Measurements from ENCODE around the gene USH1C. TPM values are rescaled to one million over a fixed set of nuclear protein-coding genes. Genes with fewer than 3 reads are reported as not detected.

Gene USH1C
- total RNA-seq (2022; extraction: Qiagen RNA extraction), result 0.88 to 1.8 TPM (median 1.2 TPM) in 5 replicates

DNA sequence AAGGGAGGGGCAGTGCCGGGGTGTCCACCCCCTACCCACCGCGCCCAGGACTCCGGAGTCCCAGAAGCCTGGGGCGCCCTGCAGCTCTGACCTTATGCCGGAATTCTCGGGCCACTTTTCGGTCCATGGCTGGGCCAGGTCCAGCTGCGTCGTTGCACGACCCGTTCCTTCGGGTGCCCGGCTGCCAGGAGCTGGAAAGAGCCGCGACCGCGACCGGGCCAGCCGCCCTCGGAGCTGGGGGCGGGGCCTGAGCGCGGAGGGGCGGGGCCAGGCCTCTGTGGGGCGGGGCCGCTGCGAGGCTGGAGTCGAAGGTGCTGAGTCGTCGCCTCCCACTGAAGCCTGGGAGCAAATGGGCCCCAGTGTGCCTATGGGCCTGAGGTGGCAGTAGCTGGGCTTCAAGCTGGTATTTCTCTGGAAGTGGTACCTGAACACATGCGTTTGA lies at the start of gene USH1C:
Gene USH1C, minus strand, starts transcription at position 236 of the 442 bp plus-strand sequence. Its CDS starts 109 bp downstream, at position 127.

GRCh38 chr11:17547051-17547577 lies 2.9 kb upstream of the USH1C start, which contains the start of gene OTOG:
Gene OTOG (plus strand): TSS chr11:17547259. CDS start chr11:17547373, 114 bp downstream.

DNA sequence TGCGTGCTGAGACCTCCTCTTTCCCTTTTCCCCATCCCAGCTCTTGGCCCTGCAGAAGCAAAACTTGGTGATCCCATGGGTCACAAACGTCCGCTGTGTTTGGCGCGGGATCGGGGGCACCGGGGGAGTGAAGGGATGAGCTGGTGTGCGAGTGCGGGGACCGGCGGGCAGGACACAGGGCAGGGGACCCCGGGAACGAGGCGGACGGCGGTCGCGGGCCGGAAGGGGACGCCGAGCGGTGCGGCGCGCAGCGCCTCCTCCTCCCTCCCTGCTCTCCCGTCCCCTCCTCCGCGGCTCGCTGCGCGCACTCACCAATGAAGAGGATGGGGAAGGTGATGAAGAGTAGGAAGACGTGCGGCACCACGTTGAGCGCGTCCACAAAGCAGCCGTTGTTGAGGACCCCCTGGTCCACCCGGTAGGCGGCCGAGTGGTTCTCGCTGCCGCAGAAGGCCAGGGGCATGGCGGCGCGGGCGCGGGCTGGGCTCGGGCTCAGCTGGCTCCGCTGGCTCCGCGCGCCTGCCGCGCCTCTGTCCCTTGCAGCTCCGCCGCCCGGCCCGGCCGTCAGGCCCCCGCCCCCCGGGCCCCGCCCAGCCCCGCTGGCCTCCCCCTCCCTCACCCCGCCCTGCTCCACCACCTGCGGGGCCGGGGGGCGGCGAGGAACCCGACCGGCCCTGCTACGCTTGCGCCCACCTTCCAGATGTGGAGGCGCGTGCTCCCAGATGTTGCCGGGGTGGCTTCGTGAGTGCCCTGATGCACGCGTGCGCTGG lies 67.7 kb downstream of the USH1C start, which contains the start of gene ABCC8:
Gene ABCC8, minus strand, starts transcription at position 529 of the 767 bp plus-strand sequence. Its CDS starts 69 bp downstream, at position 460.

Other genes starting within 250 kb of the USH1C start
- gene NCR3LG1, start 192.6 kb downstream of the USH1C start, total RNA-seq (2022; extraction: Qiagen RNA extraction), result 1.9 to 3.7 TPM (median 2.8 TPM) in 5 replicates
- gene KCNJ11, start 155.8 kb downstream of the USH1C start, total RNA-seq (2022; extraction: Qiagen RNA extraction), result 6.1 to 8.7 TPM (median 8.1 TPM) in 5 replicates
- gene ABCC8, start 67.6 kb downstream of the USH1C start, total RNA-seq (2022; extraction: Qiagen RNA extraction), result 6.9 to 14.7 TPM (median 10.1 TPM) in 5 replicates
- not detected in 5 replicates for gene OTOG, start 2.8 kb upstream of the USH1C start, total RNA-seq (2022; extraction: Qiagen RNA extraction)
- gene MYOD1, start 175.2 kb upstream of the USH1C start, total RNA-seq (2022; extraction: Qiagen RNA extraction), result 0.06 to 0.15 TPM (median 0.07 TPM) in 3 of 5 replicates, not detected in the others
- gene KCNC1, start 190.4 kb upstream of the USH1C start, total RNA-seq (2022; extraction: Qiagen RNA extraction), result 0.05 to 0.09 TPM (median 0.07 TPM) in 5 replicates